Hepatocyte (in vitro differentiated cells): ENCODE results near the gene METRN. TPM values are rescaled to one million over a fixed set of nuclear protein-coding genes. Genes with fewer than 3 reads are reported as not detected.

Source experiments
- DNase-seq: peaks from one replicate; pipeline ENCODE4 v3.0.0-alpha.2; 2016; ENCODE audit warnings: low spot score
- H2AFZ ChIP-seq: fragments of 200-600 bp; sonication (generic); 2 replicates; pipeline ENCODE4 v1.6.0; 2016; ENCODE audit warnings: antibody characterized with exemption, mild to moderate bottlenecking
- H3K27ac ChIP-seq: fragments of 200-600 bp; sonication (generic); 2 replicates; pipeline ENCODE4 v1.5.1; 2016; ENCODE audit warnings: mild to moderate bottlenecking
- H3K27me3 ChIP-seq: fragments of 200-600 bp; sonication (generic); 2 replicates; pipeline ENCODE4 v1.6.1; 2016
- H3K36me3 ChIP-seq: fragments of 200-600 bp; sonication (generic); replicated peaks from 2 replicates; pipeline ENCODE4 v1.5.1; 2016; ENCODE audit warnings: low read depth; ENCODE audit not compliant: insufficient read depth
- H3K4me1 ChIP-seq: fragments of 200-600 bp; sonication (generic); 2 replicates; pipeline ENCODE4 v1.5.1; 2016; ENCODE audit warnings: mild to moderate bottlenecking, moderate library complexity; ENCODE audit not compliant: insufficient read depth
- H3K4me2 ChIP-seq: fragments of 200-600 bp; sonication (generic); 2 replicates; pipeline ENCODE4 v1.6.0; 2016
- H3K4me3 ChIP-seq: fragments of 200-600 bp; sonication (generic); 2 replicates; pipeline ENCODE4 v1.5.1; 2016; ENCODE audit warnings: mild to moderate bottlenecking
- H3K79me2 ChIP-seq: fragments of 200-600 bp; sonication (generic); 2 replicates; pipeline ENCODE4 v1.6.0; 2017; ENCODE audit warnings: mild to moderate bottlenecking
- H3K9me2 ChIP-seq: fragments of 200-600 bp; sonication (generic); replicated peaks from 2 replicates; pipeline ENCODE4 v1.6.0; 2017; ENCODE audit warnings: mild to moderate bottlenecking; ENCODE audit not compliant: insufficient read depth
- H3K9me3 ChIP-seq: fragments of 200-600 bp; sonication (generic); 2 replicates; pipeline ENCODE4 v1.5.1; 2016; ENCODE audit warnings: low read depth, mild to moderate bottlenecking
- H4K20me1 ChIP-seq: fragments of 200-600 bp; sonication (generic); 2 replicates; pipeline ENCODE4 v1.6.0; 2016; ENCODE audit warnings: mild to moderate bottlenecking; ENCODE audit not compliant: insufficient read depth, poor library complexity, severe bottlenecking
- CTCF ChIP-seq: fragments of 200-600 bp; sonication (generic); IDR thresholded peaks from 2 replicates; pipeline ENCODE4 v1.5.1; 2016; ENCODE audit warnings: antibody characterized with exemption, mild to moderate bottlenecking; ENCODE audit not compliant: poor library complexity
- EZH2 ChIP-seq: fragments of 200-600 bp; sonication (generic); IDR thresholded peaks from 2 replicates; pipeline ENCODE4 v1.6.1; 2016; ENCODE audit warnings: antibody characterized with exemption, mild to moderate bottlenecking, borderline replicate concordance
- EZH2phosphoT487 ChIP-seq: fragments of 200-600 bp; sonication (generic); IDR thresholded peaks from one replicate; pipeline ENCODE4 v1.6.1; 2018; ENCODE audit warnings: antibody characterized with exemption, mild to moderate bottlenecking, low read depth, moderate library complexity; ENCODE audit not compliant: unreplicated experiment, severe bottlenecking
- WGBS: methylation state at CpG from one replicate; pipeline ENCODE4 v1.1.6; 2016; ENCODE audit warnings: low lambda C conversion rate; ENCODE audit errors: missing lambda C conversion rate; 5-methylcytosine and 5-hydroxymethylcytosine counted together
- polyA plus RNA-seq: library from polyadenylated mRNA; unstranded; fragments of >200 nt; fragmentation: Nextera tagmentation; extraction: Ambion mirVana; gene quantifications from 2 replicates; pipeline ENCODE4 v1.2.1, GENCODE V29; 2016
- total RNA-seq: library from RNA; depleted of rRNA; stranded (reverse); fragments of >200 nt; gene quantifications from 2 replicates; pipeline ENCODE4 v1.2.3, GENCODE V29; 2014

METRN gene
- total and polyA plus RNA-seq, 2 experiments from 2014 or later = 22.7 to 68.1 TPM

- Histone ChIP-seq H4K20me1 (peaks cover 11% of the 10 kb centered on the region), H3K36me3 (no peaks in the 10 kb centered on the region), H3K27ac (peak overlapping the region; percentile 96), H3K9me2 (no peaks in the 10 kb centered on the region), H3K27me3 (peaks cover 12% of the 10 kb centered on the region), H3K9me3 (no peaks in the 10 kb centered on the region), H3K4me1 (peaks cover 22% of the 10 kb centered on the region), H3K79me2 (no peaks in the 10 kb centered on the region), H3K4me2 (peak overlapping the region; percentile 100), H3K4me3 (no peak overlapping the region), H2AFZ (no peak overlapping the region)
- TF ChIP-seq CTCF (no peak), EZH2phosphoT487 (no peak), EZH2 (no peak)
- DNase-seq = no peak
- 26% methylated on average over 16 of the region's 16 CpGs for WGBS
Observed at GRCh38 chr16:719815-720446, 5.0 kb downstream of the METRN start.

GRCh38 chr16:720447-720989 lies 5.6 kb downstream of the METRN start:
- Histone ChIP-seq H3K4me2 (peak overlapping the region; percentile 100), H3K27me3 (peaks cover 12% of the 10 kb centered on the region), H3K9me2 (no peaks in the 10 kb centered on the region), H3K27ac (peak overlapping the region; percentile 96), H3K9me3 (no peaks in the 10 kb centered on the region), H3K4me1 (peaks cover 19% of the 10 kb centered on the region), H3K4me3 (peak overlapping the region; percentile 98), H2AFZ (peak overlapping the region; percentile 97), H3K79me2 (no peaks in the 10 kb centered on the region), H3K36me3 (no peaks in the 10 kb centered on the region), H4K20me1 (peaks cover 11% of the 10 kb centered on the region)
- WGBS = 2% methylated on average over 37 of the region's 38 CpGs
- no peak for TF ChIP-seq EZH2
- TF ChIP-seq CTCF = no peak
- no peak for TF ChIP-seq EZH2phosphoT487
- DNase-seq = peak; percentile 73

- H3K9me2 ChIP-seq = no peaks in the 10 kb centered on the region
- H2AFZ ChIP-seq = peak within 1 kb of the TSS; percentile 97
- H3K9me3 ChIP-seq = no peaks in the 10 kb centered on the region
- H3K79me2 ChIP-seq = no peaks in the 10 kb centered on the region
- H3K4me1 ChIP-seq = peaks cover 14% of the 10 kb centered on the region
- peak; percentile 94 for DNase-seq
- no peaks in the 10 kb centered on the region for H3K36me3 ChIP-seq
- peaks cover 8% of the 10 kb centered on the region for H3K27me3 ChIP-seq
- 14% methylated on average over 78 of the region's 106 CpGs for WGBS
- peak within 1 kb of the TSS; percentile 96 for H3K27ac ChIP-seq
- peak within 1 kb of the TSS; percentile 100 for H3K4me2 ChIP-seq
- H4K20me1 ChIP-seq = peaks cover 11% of the 10 kb centered on the region
- H3K4me3 ChIP-seq = peak within 1 kb of the TSS; percentile 98
- TF ChIP-seq EZH2phosphoT487 (no peak), EZH2 (no peak), CTCF (no peak)
Observed at GRCh38 chr16:720990-721764, 6.3 kb downstream of the METRN start, which contains the start of gene ANTKMT. ANTKMT (plus strand) TSS chr16:721146; CDS start chr16:721275, 129 bp downstream.
